GM18861 (cell line): ENCODE data around the gene DUS1L.

ENCODE experiments used
- ATAC-seq: cut with Tn5 transposase; IDR thresholded peaks from one replicate; pipeline ENCODE4 v1.9.1; 2021; ENCODE audit not compliant: unreplicated experiment

Gene DUS1L

GRCh38 chr17:82016061-82016874 is 49.3 kb downstream of the DUS1L start:
- ATAC-seq, result no peak

GRCh38 chr17:82015311-82015971 is 50.2 kb downstream of the DUS1L start:
- ATAC-seq, result no peak

GRCh38 chr17:82014971-82015310 is 50.7 kb downstream of the DUS1L start:
- no peak for ATAC-seq

- no peak for ATAC-seq
Observed at GRCh38 chr17:82014432-82014831, 51.2 kb downstream of the DUS1L start.

GRCh38 chr17:82013772-82014321 is 51.8 kb downstream of the DUS1L start:
- ATAC-seq, result no peak

GRCh38 chr17:82013341-82013740 is 52.3 kb downstream of the DUS1L start:
- ATAC-seq, result no peak

- ATAC-seq, result no peak
Observed at GRCh38 chr17:82012640-82013295, 52.8 kb downstream of the DUS1L start.

GRCh38 chr17:82012261-82012639 is 53.4 kb downstream of the DUS1L start:
- ATAC-seq, result no peak

GRCh38 chr17:82011617-82012187 is 53.9 kb downstream of the DUS1L start:
- no peak for ATAC-seq

- no peak for ATAC-seq
Observed at GRCh38 chr17:82010575-82011525, 54.8 kb downstream of the DUS1L start.

GRCh38 chr17:82009413-82009812 is 56.2 kb downstream of the DUS1L start:
- no peak for ATAC-seq

- no peak for ATAC-seq
Observed at GRCh38 chr17:82008941-82009405, 56.6 kb downstream of the DUS1L start.

GRCh38 chr17:82008258-82008940 is 57.2 kb downstream of the DUS1L start:
- no peak for ATAC-seq
